Stimulated activated CD4-positive, alpha-beta T cell treated with anti-CD3 and anti-CD28 coated beads, TNF-alpha, amount 100 ng/mL, for 48 hours (primary cell): Measurements from ENCODE around the gene CCDC33.

ENCODE experiments used
- DNase-seq, 3 donors: peaks; one replicate each; pipeline ENCODE4 v3.0.0-alpha.2; 2020; ENCODE audit warnings: low read depth in 3 of 3

The CCDC33 gene

DNA sequence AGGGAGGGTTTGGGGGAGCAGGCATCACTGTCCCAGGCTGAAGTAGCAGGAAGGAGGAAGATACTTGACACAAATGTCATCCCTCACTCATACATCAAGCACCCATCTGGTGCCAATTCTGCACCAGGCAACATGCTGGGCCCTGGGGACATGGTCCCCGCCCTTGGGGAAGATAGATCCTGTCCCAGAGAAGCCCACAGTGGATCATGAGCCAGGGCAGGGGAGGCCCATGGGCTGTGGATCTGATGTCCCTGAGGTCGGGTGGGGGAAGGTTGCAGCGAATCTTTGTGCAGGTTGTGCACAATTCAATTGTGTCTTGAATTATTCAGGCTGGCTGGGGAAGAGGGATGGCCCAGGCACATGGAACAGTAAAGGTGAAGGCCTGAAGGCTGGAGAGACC is 6.4 kb upstream of the CCDC33 start:
- no peak for DNase-seq

DNA sequence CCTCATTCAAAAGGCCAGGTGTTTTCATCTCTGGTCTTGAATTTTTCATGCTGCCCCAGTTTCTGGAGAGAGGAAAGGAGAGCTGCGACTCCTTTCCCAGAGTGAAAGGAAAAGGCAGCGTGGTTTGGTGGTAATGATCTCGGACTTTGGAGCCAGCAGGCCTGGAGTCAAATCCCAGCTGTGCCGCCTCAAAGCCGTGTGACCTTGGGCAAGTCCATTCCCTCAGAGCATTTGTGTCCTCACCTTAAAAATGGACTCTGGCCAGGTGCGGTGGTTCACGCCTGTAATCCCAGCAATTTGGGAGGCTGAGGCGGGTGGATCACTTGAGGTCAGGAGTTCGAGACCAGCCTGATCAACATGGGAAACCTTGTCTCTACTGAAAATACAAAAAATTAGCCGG is 4.7 kb upstream of the CCDC33 start:
- DNase-seq = no peak

DNA sequence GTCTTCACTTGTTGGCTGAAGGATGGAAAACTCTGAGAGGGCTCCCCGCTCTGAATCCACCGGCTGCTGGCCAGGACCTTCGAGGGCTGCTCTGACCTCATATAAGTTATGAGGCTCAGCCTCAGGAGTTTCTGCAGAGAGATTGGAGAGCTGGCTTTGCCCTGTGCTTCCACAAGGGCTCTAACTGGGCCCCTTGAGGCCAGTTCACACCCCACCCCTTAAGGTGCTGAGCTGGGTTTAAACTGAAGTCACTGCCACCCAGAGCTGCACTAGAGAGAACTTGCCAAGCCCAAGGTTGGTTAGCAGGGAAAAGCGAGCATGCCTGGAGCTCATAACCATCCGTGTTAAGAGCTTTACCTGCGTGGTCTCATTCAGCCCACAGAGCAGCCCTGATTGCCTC is 2.8 kb upstream of the CCDC33 start:
- no peak for DNase-seq

DNA sequence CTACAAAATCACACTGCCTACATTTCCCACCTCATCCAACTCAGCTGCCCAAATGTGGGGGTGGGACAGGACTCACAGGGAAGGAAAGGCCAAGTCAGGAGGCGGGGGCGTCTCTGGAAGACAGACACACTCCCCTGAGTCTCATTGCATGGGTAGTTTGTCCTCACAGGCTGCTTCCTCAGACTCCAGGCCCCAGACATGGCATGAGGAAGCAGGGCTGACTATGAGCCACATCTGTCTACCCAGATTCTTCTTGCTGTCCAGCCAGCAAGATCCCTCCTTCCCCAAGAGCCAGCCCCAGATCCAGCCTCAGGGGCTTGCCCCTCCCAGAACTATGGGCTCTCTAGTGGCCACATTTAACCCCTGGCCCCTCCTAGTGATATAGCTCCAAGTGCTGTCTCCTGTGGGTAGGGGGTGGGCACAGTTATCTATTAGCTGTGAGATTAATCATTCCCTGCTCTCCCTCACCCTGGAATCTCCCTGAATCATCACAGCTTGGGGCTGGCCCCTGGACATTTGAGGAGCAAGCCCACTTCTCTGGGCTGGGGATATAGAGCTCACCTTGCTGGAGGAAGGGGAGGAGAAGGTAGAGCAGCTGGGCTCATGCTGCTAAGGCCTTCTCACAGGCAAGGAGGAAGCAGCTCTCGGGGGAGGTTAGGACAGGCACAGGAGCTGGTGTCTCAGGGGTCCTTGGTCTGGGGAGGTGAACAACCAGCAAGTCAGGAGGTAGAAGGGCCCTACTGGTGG is 2.1 kb upstream of the CCDC33 start:
- no peak for DNase-seq

DNA sequence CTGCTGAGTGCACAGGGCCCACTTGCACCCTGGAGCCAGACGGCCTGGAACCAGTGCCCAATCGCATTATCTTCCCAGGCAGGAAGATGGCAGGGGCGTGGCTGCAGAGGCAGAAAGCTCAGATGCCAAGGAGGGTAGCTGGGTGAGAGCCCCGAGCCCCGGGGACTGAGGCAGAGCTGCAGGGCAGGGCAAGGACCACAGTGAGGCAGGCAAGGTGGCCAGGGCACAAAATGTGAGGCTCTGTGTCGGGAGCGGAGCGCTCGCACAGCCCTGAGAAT is 1.6 kb upstream of the CCDC33 start:
- DNase-seq = no peak

DNA sequence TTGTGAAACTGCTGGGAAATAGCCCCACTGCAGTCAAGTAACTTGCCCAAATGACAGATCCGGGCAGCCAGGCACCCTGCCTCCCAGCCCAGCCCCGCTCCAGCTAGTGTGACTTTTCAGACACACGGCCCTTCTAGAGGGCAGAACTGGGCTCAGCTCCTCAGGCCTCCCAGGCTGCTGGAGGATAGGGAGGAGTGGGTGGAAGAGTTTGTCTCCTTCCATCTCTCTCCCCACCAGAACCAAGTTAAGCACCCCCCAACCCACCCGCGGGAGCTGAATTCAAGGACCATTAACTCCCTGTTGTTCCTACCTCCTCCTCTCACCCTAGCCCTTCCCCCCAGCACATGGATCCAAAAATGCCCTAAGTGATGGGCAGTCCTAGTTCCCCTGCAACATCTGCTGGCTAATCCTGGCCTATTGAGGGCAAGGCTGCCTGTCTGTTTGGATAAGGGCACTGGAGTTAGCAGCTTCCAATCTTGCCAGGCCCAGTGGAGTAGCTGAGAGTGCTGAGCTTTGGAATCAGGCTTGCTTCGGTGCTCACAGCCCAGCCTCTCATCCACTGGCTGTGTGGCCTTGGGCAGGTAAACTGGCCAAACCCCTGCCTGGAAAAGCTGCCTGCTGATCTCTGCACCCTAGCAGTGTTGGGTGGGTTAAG is 3.1 kb downstream of the CCDC33 start:
- no peak for DNase-seq

DNA sequence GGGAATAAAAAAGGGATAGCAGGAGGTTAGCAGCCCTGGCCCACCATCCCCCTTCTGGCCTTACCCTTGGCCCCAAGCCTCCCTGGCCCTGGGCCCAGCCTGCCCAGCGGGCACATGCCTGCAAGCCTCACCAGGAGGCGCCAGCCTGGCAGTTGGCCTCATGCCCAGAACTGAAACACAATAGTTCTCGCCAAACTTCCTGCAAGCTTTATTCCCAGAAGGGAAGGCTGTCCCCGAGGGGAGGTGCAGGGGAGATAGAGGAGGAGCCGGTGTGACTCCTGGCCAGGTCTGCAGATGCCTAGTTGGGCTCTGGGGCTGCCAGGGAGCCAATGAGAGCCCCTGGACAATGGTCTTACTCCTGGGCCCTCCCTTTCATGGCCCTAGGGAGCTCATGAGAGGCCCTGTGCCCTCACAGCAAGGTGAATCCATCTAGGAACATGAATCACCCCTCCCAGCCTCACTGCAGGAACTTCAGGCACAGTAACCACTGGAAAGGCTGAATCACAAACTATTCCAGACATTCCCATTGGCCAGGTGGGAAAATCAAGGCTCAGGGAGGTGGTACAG is 4.0 kb downstream of the CCDC33 start:
- DNase-seq = no peak

DNA sequence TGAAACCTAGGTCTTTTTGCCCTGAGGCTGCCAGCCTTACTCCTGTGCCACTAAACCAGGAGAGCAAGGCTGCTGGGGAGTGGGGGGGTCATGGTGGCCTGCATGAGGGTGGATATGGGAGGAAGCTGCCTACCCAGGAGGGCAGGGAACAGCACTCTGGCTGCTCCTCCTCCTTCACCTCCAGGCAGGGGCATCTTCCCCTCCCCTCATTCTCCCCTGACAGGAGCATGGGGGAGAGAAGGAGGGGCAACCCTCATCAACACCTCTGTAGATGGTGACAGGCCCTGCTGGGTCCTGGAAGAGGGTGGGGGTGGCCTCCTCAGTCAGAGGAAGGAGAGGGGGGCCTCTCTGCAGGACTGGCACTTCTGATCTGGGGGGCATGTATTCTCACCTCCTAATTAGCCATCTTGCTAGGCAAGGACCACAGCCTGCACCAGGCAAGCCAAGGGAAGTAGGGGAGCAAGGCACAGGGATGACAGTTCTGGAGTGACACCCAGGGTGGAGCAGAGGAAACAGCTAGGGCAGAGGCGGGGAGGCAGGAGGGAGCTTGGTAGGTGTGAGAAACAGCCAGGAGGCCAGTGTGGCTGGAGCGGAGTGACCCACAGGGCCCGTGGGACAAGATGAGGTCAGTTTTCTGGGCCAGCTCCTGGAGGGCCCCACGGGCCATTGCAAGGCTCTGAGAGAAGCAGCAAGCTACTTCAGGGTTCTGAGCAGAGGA is 4.9 kb downstream of the CCDC33 start:
- DNase-seq = no peak

DNA sequence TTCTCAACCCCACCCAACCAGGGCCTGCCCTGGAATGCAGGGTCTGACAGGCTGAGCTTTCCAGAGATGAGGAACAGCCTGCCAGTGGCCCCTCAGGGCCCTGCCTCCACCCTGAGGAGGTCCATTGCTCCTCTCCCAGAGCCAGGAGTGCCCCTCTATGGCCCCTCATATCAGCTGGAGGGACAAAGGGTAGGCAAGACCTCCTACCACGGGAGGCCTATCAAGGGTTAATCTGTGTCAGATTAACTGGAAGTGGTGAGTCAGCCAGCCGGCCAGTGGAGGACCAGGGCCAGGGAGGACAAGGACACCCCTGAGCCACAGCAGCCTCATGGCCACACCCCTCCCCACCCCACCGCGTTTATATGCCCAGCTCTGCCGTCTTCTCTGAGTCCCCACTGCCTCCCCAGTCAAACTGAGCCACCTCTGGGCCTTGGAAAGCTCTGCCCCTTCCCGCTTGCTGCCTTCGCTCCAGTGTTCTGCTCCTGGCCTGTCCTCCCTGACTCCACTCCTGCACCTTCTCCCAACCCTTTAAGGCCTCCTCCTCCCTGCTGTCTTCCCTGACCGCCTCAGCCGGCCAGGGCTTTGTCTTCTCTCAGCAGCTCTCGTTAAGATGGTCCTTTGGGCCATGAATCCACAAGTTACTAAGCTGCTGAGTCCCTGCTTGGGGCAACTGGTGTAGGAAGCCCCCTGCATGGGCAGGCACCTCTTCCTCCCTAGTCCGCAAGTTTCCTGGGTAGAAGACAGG is 6.5 kb downstream of the CCDC33 start:
- no peak for DNase-seq

DNA sequence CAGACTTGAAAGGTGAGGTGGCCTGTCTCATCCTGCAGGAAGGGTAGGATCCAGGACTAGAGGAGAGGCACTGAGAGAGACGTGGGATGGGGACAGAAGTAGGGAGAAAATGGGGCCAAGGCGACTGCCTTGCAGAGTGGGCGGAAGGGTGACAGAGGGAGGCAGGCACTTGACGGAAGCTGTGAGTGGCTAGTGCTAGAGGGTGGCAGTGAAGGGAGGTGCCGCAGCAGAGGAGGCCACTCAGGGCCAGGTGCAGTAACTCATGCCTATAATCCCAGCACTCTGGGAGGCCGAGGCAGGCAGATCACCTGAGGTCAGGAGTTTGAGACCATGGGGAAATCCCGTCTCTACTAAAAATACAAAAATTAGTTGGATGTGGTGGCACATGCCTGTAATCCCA is 7.3 kb downstream of the CCDC33 start:
- no peak for DNase-seq

DNA sequence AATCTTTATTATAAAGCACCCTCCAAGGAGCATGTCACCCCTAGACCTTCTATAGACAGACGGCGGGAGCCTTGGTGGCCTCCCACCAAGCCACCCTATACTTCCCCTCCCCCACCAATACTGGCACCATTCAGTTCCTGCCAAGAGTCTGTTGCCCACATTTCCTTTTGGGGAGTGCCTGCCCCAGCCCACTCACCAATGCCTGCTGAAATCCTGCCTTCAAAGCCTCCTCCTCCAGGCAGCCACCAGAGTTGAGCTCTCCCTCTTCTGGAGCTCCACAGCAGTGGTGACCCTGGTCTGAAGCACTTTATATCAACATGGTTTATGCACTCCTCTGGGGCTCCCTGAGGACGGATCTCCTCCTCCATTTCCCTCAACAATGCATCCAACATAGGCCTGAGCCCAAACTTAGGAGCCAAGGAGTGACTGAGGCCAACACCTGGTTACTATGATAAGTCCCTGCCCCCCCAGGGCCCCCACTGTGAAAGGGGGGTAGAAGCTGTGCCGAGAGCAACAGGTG is 8.8 kb downstream of the CCDC33 start:
- no peak for DNase-seq

DNA sequence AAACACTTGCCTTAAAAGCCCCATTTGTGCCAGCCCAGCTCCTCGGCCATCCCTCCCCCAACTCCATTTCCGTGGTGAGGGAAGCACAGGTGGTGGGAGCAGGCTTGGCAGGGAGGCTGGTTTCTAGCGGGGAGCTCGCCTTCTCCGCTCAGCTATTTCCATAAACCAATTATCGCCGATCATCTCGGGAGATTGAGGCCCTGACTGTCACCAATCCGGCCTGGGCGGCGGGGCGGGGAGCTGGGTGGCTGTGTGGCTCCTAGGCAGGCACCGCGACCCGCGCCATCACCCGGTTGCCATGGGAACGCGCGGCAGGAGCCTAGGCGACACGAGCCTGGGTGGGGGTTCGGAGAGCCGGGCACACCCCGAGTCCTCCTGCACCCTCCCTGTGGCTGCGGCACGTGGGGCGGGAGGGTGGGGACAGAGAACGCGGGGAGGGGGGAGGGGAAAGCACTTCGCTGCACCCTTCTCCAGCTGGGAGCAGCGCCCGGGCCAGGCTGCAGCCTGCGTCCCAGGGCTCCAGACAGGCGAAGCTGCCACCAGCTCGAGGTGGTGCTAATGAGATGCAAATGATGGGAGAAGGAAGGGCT is 9.3 kb downstream of the CCDC33 start:
- DNase-seq = peak in 2 of 3 donors; percentile 8 to 15

DNA sequence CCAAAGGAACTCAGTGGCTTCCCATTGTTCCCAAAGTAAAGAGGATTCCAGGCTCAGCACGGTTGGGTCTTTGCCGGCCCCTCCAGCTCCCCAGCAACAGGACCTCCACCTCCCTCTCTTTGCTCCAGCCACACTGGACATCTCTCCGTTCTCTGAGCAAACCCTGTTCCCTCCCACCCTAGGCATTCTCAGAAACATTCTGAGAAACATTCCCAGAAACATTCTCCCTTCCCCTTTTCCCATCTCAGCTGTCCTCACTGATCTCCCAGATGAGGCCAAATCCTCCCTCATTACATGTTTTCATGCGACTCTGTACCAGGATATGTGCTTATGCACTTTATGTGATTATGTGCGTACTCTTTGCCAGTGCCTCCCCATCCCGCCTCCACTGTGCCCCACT is 14.1 kb downstream of the CCDC33 start:
- DNase-seq = no peak

DNA sequence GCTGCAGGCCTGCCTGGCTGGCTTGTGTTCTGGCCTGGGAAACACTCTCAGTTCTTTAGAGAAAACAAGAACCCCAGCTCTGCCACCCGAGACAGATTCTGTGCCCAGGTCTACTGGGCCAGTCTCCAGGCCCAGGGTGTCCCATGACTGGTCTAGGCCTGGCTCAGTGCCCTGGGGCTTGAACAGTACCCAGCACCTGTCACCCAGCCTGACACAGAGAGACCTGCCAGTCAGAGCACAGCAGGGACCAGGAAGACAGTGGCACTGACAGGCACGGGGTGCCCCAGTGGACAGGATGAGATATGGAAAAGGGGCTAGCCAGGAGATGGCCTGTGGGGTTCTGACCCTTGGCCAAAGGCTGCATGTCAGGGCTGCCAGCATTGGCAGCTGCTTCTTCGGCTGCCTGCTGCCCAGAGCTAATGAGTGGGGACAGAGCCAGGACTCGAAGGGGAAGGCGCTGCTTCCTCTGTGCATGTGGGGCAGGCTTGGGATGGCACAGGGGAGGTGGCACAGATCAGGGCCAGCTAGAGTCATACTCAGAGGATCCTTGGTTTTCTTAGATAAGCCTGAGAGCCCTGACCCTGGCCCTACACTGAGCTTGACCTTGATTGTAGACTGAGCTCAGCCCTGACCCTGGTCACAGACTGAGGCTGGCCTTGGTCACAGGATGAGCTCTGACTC is 15.1 kb downstream of the CCDC33 start:
- no peak for DNase-seq

DNA sequence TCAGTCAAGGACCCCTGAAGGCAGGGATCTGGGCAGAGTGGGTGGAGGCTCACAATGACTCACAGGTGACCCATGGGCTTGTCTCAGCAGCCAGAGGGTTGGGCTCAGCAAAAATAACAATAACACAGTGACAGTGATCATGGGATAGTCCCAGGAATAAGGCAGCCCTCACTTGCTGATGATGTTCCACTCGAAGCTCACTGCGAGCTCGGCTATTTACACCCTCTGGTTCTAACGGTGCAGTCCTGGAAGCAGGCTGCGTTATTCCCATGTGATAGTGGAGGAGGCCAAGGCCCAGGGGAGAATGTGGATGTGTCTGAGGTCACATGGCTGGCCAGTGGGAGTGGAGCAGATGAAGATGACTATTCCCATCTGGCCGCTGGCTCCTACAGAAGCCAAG is 16.2 kb downstream of the CCDC33 start:
- DNase-seq = no peak

DNA sequence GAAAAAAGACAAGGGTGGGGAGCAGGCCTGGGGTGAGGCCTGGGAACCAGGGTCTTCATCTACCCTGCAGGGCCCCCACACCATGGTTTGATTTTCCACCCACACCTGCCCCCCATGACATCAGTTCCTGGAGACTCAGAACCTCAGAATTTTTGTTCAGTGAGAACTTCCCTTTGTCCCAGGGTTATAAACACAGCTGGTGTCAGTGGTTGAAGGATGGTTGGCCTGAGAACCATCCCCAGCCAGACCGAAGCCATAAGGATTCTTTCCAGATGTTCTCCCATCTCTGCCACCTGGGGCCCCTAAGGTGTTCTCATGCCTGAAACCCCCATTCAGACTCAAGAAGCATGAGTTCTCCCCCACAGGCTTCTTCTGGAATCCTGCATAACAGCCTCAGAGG is 16.6 kb downstream of the CCDC33 start:
- DNase-seq = no peak

DNA sequence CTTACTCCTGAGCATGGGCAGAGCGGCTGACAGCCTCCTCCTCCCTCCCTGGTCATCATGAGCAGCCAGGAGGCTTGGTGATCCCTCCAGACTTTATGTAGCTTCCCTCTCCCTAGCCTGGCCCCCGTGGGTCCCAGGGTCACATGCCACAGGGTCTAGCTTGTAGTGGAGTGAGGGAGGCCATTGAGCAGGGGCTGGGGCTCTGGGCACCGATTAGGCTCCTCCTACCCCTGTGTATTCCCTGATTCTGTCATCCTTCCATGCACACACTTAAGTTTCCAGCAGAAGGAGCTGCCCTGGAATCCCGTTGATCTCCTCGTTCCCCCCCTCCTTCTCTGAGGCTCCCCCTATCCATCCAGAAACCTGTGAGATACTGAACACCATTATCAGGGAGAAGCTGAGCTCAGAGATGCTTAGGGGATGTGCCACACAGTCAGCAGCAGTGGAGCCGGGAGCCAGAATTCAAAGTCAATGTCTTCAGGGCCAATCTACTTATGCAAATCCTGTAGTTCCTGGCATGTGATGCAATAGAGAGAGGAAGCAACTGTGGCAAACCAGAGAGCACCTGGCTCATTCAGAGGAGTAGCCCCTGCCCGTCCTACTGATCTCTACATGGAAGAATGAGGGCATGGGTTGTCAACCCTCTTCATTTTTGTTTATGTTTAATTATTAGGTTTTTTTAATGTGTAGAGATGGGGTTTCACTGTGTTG is 17.2 kb downstream of the CCDC33 start:
- no peak for DNase-seq

DNA sequence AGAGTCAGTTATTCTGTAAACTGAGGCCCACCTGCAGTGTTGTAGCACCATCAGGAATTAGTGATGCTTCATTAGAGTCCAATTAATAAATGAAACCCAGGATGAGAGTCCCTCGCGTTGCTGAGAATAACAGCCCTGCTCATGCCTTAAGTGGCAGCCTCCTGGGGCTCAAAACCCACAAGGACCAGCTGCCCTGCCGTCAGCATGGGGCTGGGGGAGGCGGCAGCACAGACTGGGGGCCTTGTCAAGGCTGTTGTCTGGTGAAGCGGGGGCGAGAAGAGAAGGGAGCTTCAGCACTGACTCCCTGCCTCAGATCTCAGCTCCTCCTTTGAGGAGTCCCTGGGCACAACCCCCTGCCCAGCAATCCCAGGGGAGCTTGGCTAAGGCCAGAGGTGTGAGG is 21.0 kb downstream of the CCDC33 start:
- no peak for DNase-seq

DNA sequence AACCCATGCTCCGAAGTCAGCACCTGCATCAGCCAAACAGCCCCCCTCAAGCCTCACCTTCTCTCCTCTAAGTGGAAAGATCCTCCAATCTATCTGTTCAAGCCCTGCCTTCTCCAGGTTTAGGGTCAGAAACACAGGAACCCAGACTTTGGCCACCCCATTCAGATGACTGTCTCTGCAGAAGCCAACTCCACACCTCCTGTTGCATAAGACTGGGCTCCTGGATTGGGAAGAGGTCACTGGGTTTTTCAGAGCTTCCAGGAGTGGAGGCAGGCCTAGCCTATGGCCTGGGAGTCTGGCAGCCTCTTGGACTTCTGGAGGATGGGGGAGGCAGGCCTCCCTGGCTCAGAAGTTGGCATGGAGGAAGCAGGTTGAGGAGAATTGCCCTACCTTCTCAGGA is 21.5 kb downstream of the CCDC33 start:
- no peak for DNase-seq
